ENCODE data around the gene WIPF2.
"Not testable (repeated sequence)": the region's sequence is repeated elsewhere in the genome, so short reads cannot be mapped to it uniquely, and the experiment has no call there.

WIPF2 gene

GRCh38 chr17:40191237-40192208 lies 27.6 kb upstream of the WIPF2 start:
- DNase-seq (ENCODE audit: low spot score), result peak; percentile 69

- DNase-seq (ENCODE audit: low spot score), result no peak
Observed at GRCh38 chr17:40192961-40193360, 26.1 kb upstream of the WIPF2 start.

DNA sequence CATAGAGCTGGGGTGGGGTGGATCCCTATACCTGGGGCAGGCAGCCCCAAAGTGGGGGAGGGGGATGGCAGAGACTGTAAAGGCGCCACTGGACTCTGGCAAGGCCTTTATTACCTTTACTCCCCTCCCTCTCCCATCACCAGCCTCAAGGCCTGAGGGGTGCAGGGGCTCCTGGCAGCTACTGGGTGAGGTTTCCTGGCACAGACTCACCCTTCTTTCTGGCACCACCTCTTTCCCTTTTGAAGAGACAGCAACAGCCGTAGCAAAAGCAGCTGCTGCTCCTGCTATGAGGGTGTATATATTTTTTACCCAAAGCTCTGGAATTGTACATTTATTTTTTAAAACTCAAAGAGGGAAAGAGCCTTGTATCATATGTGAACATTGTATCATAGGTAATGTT lies 24.3 kb upstream of the WIPF2 start:
- DNase-seq (ENCODE audit: low spot score), result no peak

- no peak for DNase-seq (ENCODE audit: low spot score)
Observed at GRCh38 chr17:40197550-40197949, 21.6 kb upstream of the WIPF2 start.

DNA sequence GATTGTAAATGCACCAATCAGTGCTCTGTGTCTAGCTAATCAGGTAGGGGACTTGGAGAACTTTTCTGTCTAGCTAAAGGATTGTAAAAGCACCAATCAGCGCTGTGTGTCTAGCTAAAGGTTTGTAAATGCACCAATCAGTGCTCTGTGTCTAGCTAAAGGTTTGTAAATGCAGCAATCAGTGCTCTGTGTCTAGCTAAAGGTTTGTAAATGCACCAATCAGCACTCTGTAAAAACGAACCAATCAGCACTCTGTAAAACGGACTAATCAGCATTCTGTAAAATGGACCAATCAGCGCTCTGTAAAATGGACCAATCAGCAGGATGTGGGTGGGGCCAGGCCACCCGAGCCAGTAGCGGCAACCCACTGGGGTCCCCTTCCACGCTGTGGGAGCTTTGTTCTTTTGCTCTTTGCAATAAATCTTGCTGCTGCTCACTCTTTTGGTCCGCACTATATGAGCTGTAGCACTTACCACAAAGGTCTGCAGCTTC lies 21.1 kb upstream of the WIPF2 start:
- DNase-seq (ENCODE audit: low spot score), result not testable (repeated sequence)

GRCh38 chr17:40198576-40198975 lies 20.5 kb upstream of the WIPF2 start:
- no peak for DNase-seq (ENCODE audit: low spot score)

GRCh38 chr17:40203131-40203530 lies 16.0 kb upstream of the WIPF2 start:
- DNase-seq (ENCODE audit: low spot score), result peak; percentile 53

DNA sequence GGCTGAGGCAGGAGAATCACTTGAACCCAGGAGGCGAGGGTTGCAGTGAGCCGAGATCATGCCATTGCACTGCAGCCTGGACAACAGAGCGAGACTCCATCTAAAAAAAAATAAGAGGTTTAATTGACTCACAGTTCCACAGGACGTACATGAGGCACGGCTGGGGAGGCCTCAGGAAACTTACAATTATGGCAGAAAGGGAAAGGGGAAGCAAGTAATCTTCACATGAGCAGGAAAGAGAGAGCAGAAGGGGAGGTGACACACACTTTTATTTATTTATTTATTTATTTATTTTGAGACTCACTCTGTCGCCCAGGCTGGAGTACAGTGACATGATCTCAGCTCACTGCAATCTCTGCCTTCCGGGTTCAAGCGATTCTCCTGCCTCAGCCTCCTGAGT lies 12.9 kb upstream of the WIPF2 start:
- DNase-seq (ENCODE audit: low spot score), result peak; percentile 46

GRCh38 chr17:40209404-40210093 lies 9.6 kb upstream of the WIPF2 start:
- DNase-seq (ENCODE audit: low spot score), result no peak

DNA sequence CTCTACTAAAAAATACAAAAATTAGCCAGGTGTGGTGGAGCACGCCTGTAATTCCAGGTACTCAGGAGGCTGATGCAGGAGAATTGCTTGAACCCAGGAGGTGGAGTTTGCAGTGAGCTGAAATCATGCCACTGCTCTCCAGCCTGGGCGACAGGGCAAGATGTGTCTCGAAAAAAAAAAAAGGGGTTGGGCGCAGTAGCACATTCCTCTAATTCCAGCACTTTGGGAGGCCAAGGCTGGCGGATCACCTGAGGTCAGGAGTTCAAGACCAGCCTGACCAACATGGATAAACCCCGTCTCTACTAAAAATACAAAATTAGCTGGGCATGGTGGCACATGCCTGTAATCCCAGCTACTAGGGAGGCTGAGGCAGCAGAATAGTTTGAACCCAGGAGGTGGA lies 5.2 kb upstream of the WIPF2 start:
- DNase-seq (ENCODE audit: low spot score), result not testable (repeated sequence)

DNA sequence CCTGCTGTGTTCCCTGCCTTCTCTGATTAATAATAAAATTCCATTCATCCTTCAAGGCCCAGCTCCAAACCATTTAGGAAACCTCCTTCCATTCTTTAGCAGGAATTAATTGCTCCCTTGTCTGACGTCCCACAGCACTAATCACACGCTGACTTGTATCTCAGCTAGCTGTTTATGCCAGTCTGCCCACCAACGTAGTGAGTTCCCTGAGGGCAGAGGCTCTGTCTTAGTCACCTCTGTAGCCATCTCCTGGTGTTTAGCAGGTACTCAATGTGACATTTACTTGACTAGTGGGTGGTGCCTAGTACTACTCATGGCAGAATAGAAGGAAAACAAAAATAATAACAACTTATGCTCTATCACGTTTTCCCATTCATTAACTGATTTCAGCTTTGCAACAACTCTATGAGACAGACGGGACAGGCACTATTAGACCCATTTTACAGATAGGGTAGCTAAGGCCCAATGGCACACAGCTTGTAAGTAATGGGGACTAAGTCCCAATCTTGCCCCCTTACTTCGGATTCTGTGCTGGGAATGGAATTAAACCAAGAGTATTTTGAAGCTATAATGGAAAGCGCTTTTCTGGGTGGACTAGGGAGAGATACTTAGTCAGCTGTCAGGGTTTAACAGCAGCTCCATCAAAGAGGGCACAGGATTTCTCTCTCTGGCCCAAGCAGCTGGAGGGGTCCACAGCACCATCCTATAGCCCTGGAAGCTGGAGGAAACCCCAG lies 931 bp upstream of the WIPF2 start:
- no peak for DNase-seq (ENCODE audit: low spot score)

DNA sequence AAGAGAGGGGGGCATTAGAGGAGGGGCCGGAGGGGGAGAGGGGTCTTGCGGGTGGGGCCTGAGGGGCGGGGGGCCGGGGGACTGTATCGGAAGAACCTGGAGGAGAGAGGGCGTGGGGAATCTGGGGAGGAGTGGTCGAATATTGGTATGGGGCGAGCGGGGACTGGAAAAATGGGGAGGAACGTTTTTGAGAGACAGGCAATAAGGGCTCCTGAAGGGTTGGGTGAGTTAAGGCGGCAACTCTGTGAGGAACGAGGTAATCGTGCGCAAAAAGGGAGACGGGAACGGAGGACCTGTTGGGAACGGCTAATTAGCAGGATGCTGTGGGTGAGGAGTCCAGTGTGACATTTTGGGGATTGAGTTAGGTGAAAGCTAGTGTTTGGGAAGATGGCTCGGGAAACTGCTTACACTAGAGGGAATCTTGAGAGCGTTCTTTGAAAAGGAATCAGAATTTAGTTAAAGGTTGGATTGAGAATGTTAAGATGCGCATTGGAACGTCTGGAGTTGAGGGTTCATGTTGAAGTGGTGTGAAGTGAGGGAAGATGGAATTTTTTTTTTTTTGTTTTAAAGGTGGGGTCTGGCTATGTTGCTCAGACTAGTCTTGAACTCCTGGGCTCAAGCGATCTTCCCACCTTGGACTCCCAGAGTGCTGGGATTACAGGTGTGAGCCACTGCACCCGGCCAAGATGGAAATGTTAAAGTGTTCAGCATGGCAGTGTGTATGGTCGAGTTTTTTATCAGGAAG lies 662 bp downstream of the WIPF2 start:
- DNase-seq (ENCODE audit: low spot score), result peak; percentile 21

GRCh38 chr17:40224718-40225550 lies 5.8 kb downstream of the WIPF2 start:
- no peak for DNase-seq (ENCODE audit: low spot score)

DNA sequence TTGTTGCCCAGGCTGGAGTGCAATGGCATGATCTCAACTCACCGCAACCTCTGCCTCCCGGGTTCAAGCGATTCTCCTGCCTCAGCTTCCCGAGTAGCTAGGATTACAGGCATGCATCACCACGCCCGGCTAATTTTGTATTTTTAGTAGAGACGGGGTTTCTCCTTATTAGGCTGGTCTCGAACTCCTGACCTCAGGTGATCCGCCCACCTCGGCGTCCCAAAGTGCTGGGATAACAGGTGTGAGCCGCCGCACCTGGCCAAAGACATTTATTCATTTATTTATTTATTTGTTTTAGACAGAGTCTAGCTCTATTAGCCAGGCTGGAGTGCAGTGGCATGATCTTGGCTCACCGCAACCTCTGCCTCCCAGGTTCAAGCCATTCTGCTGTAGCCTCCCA lies 10.0 kb downstream of the WIPF2 start:
- DNase-seq (ENCODE audit: low spot score), result not testable (repeated sequence)

DNA sequence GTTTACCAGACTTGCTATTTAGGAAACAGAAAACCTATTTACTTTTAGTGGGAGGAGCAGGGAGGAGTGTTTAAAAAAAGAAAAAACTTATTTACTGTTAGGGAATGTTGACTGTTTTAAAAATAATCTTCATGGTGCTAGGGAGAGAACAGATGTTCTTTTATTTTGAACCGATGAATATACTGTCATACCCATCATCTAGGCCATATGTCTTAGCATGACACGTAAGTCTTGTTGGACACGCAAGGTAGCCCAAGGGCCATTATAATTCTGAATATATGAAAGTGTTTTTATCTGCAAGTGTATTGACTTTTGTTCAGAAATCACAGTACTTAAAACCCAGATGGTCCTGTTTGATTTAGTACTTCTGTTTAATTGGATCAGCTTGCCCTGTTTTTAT lies 11.6 kb downstream of the WIPF2 start:
- no peak for DNase-seq (ENCODE audit: low spot score)

GRCh38 chr17:40231928-40232327 lies 12.8 kb downstream of the WIPF2 start:
- DNase-seq (ENCODE audit: low spot score), result not testable (repeated sequence)

DNA sequence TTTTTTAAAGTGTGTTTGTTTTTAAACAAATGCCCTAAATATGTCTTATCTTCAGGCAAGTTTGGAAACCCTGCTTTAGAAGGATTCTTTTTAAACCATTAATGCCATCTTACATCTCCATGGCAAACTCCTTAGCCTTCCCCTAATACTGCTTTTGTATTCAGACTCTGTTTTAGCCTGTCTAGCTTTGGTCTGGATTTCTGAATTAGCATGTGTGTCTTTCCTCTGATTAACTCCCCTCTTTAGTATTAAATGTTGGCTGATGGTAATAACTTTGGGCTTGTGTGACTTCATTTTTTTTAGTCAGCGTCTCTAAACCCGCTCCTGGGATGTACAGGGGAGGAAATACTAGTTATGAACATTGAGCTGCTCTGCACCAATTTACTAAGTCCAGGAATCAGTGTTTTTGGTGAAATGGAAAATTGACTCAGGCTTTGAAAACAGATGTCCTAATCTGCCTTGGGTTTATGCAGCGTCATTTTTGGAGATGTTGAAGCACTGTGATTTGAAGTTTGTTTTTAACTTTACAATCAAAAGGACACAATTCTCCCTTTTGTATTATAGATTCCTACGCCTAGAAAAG lies 22.2 kb downstream of the WIPF2 start:
- no peak for DNase-seq (ENCODE audit: low spot score)

GRCh38 chr17:40242774-40243173 lies 23.7 kb downstream of the WIPF2 start:
- no peak for DNase-seq (ENCODE audit: low spot score)

- no peak for DNase-seq (ENCODE audit: low spot score)
Observed at GRCh38 chr17:40243761-40244160, 24.7 kb downstream of the WIPF2 start.

- no peak for DNase-seq (ENCODE audit: low spot score)
Observed at GRCh38 chr17:40244255-40244654, 25.2 kb downstream of the WIPF2 start.

Data from kidney capillary endothelial cell (primary cell).